Measurements from ENCODE around the gene DUSP3. TPM values are rescaled to one million over a fixed set of nuclear protein-coding genes. Genes with fewer than 3 reads are reported as not detected.

The DUSP3 gene
- total RNA-seq, 1 experiment from 2014 or later: 16.9 TPM

DNA sequence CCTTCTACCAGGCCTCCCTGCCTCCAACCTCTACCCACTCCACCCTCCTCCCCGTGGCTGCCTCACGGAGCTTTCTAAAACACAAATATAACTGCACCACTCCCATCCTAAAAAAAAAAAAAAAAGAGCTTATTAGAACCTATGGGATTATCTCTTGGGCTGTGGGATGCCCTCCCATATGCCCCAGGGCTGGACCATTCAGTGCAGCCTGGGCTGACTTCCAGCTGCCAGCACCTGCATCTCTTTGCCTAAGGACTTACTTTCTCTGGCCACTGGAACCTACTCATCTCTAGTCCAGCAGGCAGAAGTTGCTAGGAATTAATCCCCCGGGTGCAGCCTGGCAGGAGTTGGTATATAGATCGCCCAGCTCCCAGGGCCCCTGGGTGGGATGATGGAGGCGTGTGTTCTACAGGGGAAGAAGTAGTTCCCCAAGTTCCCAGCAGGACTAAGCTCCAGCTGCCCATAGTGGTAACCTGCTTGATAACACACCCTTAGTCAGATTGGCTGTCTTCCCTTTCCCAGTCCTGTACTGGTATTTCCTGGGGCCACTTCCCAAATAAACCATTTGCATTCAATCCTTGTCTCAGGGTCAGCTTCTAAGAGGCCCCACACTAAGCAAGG lies 43.9 kb upstream of the DUSP3 start:
- Histone ChIP-seq H3K23ac (ENCODE audit: insufficient read length, low read depth, low read length) (no peak overlapping the region), H3K14ac (ENCODE audit: insufficient read depth, low read length) (no peak overlapping the region), H2BK12ac (ENCODE audit: insufficient read length, low read depth, low read length) (no peak overlapping the region), H3K9ac (ENCODE audit: extremely low read depth, insufficient read length, low read length) (no peak overlapping the region), H3T11ph (ENCODE audit: low read length) (no peak overlapping the region), H3K9me3 (ENCODE audit: control insufficient read depth, low read depth, low read length) (no peaks in the 10 kb centered on the region), H2AFZ (ENCODE audit: low read length) (no peak overlapping the region), H2BK15ac (ENCODE audit: low read depth, low read length) (no peak overlapping the region), H3K79me2 (ENCODE audit: insufficient read depth, low read length) (no peaks in the 10 kb centered on the region), H3K27ac (ENCODE audit: insufficient read length, low read depth, low read length) (no peak overlapping the region), H3K56ac (ENCODE audit: insufficient read length, low read depth, low read length) (no peak overlapping the region), H4K20me1 (ENCODE audit: control insufficient read depth, insufficient read depth, insufficient read length) (no peaks in the 10 kb centered on the region), H3K4me1 (ENCODE audit: insufficient read depth, low read length) (no peaks in the 10 kb centered on the region), H2BK120ac (ENCODE audit: low read depth, low read length, poor library complexity, severe bottlenecking) (no peak overlapping the region), H4K5ac (ENCODE audit: insufficient read length, low read depth, low read length) (no peak overlapping the region), H3K4ac (ENCODE audit: low read depth, low read length) (no peak overlapping the region), H3K23me2 (ENCODE audit: insufficient read length, low read depth, low read length, poor library complexity, severe bottlenecking) (no peaks in the 10 kb centered on the region), H4K8ac (replicated peaks; ENCODE audit: insufficient read length, low read depth, low read length) (no peak overlapping the region), H2BK20ac (ENCODE audit: low read depth, low read length, poor library complexity, severe bottlenecking) (no peak overlapping the region), H3K18ac (ENCODE audit: insufficient read length, low read depth, low read length) (no peak overlapping the region), H4K91ac (ENCODE audit: insufficient read length, low read depth, low read length) (no peak overlapping the region), H3K79me1 (ENCODE audit: insufficient read depth, low read depth, low read length, poor library complexity, severe bottlenecking) (no peaks in the 10 kb centered on the region), H3K4me2 (ENCODE audit: insufficient read depth, insufficient read length, low read length) (no peak overlapping the region), H3K27me3 (ENCODE audit: insufficient read depth, low read length) (no peaks in the 10 kb centered on the region), H2AK5ac (ENCODE audit: insufficient read length, low read length) (no peak overlapping the region), H2BK5ac (ENCODE audit: insufficient read length, low read length) (no peak overlapping the region)
- Mint-ChIP-seq H3K9me3 (no peaks in the 10 kb centered on the region), H3K27ac (no peak overlapping the region), H3K4me1 (no peaks in the 10 kb centered on the region), H3K36me3 (ENCODE audit: insufficient read depth in 1 of 3, low read depth in 3 of 3) (peaks cover 2 to 8% (median 4%) of the 10 kb centered on the region in 3 experiments; a peak in 6 of 7 replicates), H3K4me3 (no peak overlapping the region), H3K27me3 (ENCODE audit: low read depth) (no peaks in the 10 kb centered on the region; the same call in 1 of the 2 replicates)
- no peak for DNase-seq
- TF ChIP-seq CTCF (conservative IDR thresholded peaks at IDR 0.05): no peak
- WGBS (ENCODE audit: extremely low coverage, insufficient read length, low lambda C conversion rate): no CpG with 5 or more reads among the region's 5 CpGs
